H9 (cell line): ENCODE measurements around the gene ASCL1. TPM values are rescaled to one million over a fixed set of nuclear protein-coding genes. Genes with fewer than 3 reads are reported as not detected.

ENCODE experiments used
- DNase-seq: peaks from one replicate; pipeline ENCODE4 v3.0.0-alpha.2; 2017
- H2AFZ ChIP-seq: one replicate; pipeline ENCODE4 v1.6.1; 2013; ENCODE audit warnings: mild to moderate bottlenecking, low read length, control low read depth, moderate library complexity
- H2AK5ac ChIP-seq: 2 replicates; pipeline ENCODE4 v1.6.1; 2013; ENCODE audit warnings: low read length, control low read depth, mixed read lengths; ENCODE audit not compliant: insufficient read length
- H2BK120ac ChIP-seq: one replicate; pipeline ENCODE4 v1.6.1; 2013; ENCODE audit warnings: low read depth, mild to moderate bottlenecking, low read length, control low read depth, inconsistent platforms; ENCODE audit not compliant: poor library complexity, severe bottlenecking
- H2BK12ac ChIP-seq: 2 replicates; pipeline ENCODE4 v1.6.1; 2013; ENCODE audit warnings: low read length, control low read depth, mixed read lengths, low read depth; ENCODE audit not compliant: insufficient read length
- H2BK15ac ChIP-seq: 2 replicates; pipeline ENCODE4 v1.6.1; 2013; ENCODE audit warnings: low read depth, low read length, control low read depth
- H2BK20ac ChIP-seq: one replicate; pipeline ENCODE4 v1.6.1; 2013; ENCODE audit warnings: low read depth, mild to moderate bottlenecking, low read length, control low read depth, inconsistent platforms; ENCODE audit not compliant: poor library complexity, severe bottlenecking
- H2BK5ac ChIP-seq: 2 replicates; pipeline ENCODE4 v1.6.1; 2013; ENCODE audit warnings: low read length, control low read depth, mixed read lengths; ENCODE audit not compliant: insufficient read length
- H3K14ac ChIP-seq: 2 replicates; pipeline ENCODE4 v1.6.1; 2013; ENCODE audit warnings: low read length, control low read depth; ENCODE audit not compliant: insufficient read depth
- H3K18ac ChIP-seq: 2 replicates; pipeline ENCODE4 v1.6.1; 2013; ENCODE audit warnings: low read depth, mild to moderate bottlenecking, mixed read lengths, low read length, control low read depth; ENCODE audit not compliant: insufficient read length
- H3K23ac ChIP-seq: 2 replicates; pipeline ENCODE4 v1.6.1; 2013; ENCODE audit warnings: low read length, control low read depth, mixed read lengths, low read depth; ENCODE audit not compliant: insufficient read length
- H3K23me2 ChIP-seq: 2 replicates; pipeline ENCODE4 v1.6.1; 2013; ENCODE audit warnings: low read depth, mild to moderate bottlenecking, mixed read lengths, low read length, control low read depth; ENCODE audit not compliant: insufficient read length, poor library complexity, severe bottlenecking
- H3K27ac ChIP-seq: 2 replicates; pipeline ENCODE4 v1.5.1; 2013; ENCODE audit warnings: low read length, control low read depth, mixed read lengths, low read depth; ENCODE audit not compliant: insufficient read length
- H3K27me3 ChIP-seq: 2 replicates; pipeline ENCODE4 v1.6.1; 2013; ENCODE audit warnings: low read length, control low read depth, inconsistent platforms; ENCODE audit not compliant: insufficient read depth
- H3K4ac ChIP-seq: 2 replicates; pipeline ENCODE4 v1.6.1; 2013; ENCODE audit warnings: low read depth, mild to moderate bottlenecking, control low read depth, inconsistent platforms, low read length, moderate library complexity
- H3K4me1 ChIP-seq: 2 replicates; pipeline ENCODE4 v1.6.1; 2013; ENCODE audit warnings: low read length, control low read depth, inconsistent platforms; ENCODE audit not compliant: insufficient read depth
- H3K4me2 ChIP-seq: 2 replicates; pipeline ENCODE4 v1.6.1; 2013; ENCODE audit warnings: low read length, control low read depth, mixed read lengths; ENCODE audit not compliant: insufficient read length, insufficient read depth
- H3K56ac ChIP-seq: 2 replicates; pipeline ENCODE4 v1.6.1; 2013; ENCODE audit warnings: low read depth, mild to moderate bottlenecking, mixed read lengths, low read length, control low read depth; ENCODE audit not compliant: insufficient read length
- H3K79me1 ChIP-seq: 2 replicates; pipeline ENCODE4 v1.6.1; 2013; ENCODE audit warnings: low read depth, mild to moderate bottlenecking, moderate library complexity, low read length, control low read depth, inconsistent platforms; ENCODE audit not compliant: insufficient read depth, poor library complexity, severe bottlenecking
- H3K79me2 ChIP-seq: 2 replicates; pipeline ENCODE4 v1.6.1; 2013; ENCODE audit warnings: low read length, control low read depth, inconsistent platforms; ENCODE audit not compliant: insufficient read depth
- H3K9ac ChIP-seq: 2 replicates; pipeline ENCODE4 v1.6.1; 2013; ENCODE audit warnings: low read length, control low read depth, mixed read lengths; ENCODE audit not compliant: insufficient read length; ENCODE audit errors: extremely low read depth
- H3K9me3 ChIP-seq: one replicate; pipeline ENCODE4 v1.6.1; 2013; ENCODE audit warnings: low read depth, low read length, inconsistent platforms; ENCODE audit not compliant: control insufficient read depth
- H3T11ph ChIP-seq: one replicate; pipeline ENCODE4 v1.6.1; 2013; ENCODE audit warnings: mild to moderate bottlenecking, low read length, control low read depth, inconsistent platforms
- H4K20me1 ChIP-seq: one replicate; pipeline ENCODE4 v1.6.1; 2013; ENCODE audit not compliant: control insufficient read depth, insufficient read length, insufficient read depth
- H4K5ac ChIP-seq: 2 replicates; pipeline ENCODE4 v1.6.1; 2013; ENCODE audit warnings: low read depth, mild to moderate bottlenecking, mixed read lengths, low read length, control low read depth; ENCODE audit not compliant: insufficient read length
- H4K8ac ChIP-seq: replicated peaks from 2 replicates; pipeline ENCODE4 v1.6.1; 2013; ENCODE audit warnings: low read length, control low read depth, mixed read lengths, low read depth; ENCODE audit not compliant: insufficient read length
- H4K91ac ChIP-seq: 2 replicates; pipeline ENCODE4 v1.6.1; 2013; ENCODE audit warnings: low read depth, mild to moderate bottlenecking, moderate library complexity, mixed read lengths, low read length, control low read depth; ENCODE audit not compliant: insufficient read length
- H3K27ac Mint-ChIP-seq, 3 experiments: 2 replicates in 2 of 3; 3 replicates in 1 of 3; pipeline ENCODE4 v1.8.0; 2020 to 2021; ENCODE audit warnings: mixed read lengths in 3 of 3, mild to moderate bottlenecking in 1 of 3, moderate library complexity in 1 of 3
- H3K27me3 Mint-ChIP-seq: 2 replicates; pipeline ENCODE4 v1.8.0; 2021; ENCODE audit warnings: low read depth, mild to moderate bottlenecking, moderate library complexity, mixed read lengths
- H3K36me3 Mint-ChIP-seq, 3 experiments: 2 replicates in 2 of 3; 3 replicates in 1 of 3; pipeline ENCODE4 v1.8.0; 2020 to 2021; ENCODE audit warnings: low read depth in 3 of 3, mixed read lengths in 3 of 3; ENCODE audit not compliant: insufficient read depth in 1 of 3
- H3K4me1 Mint-ChIP-seq, 2 experiments: 2 replicates each; pipeline ENCODE4 v1.8.0; 2020; ENCODE audit warnings: mixed read lengths in 2 of 2
- H3K4me3 Mint-ChIP-seq, 2 experiments: 2 replicates in 1 of 2; 3 replicates in 1 of 2; pipeline ENCODE4 v1.8.0; 2020 to 2021; ENCODE audit warnings: mild to moderate bottlenecking in 2 of 2, mixed read lengths in 2 of 2, moderate library complexity in 1 of 2
- H3K9me3 Mint-ChIP-seq, 2 experiments: 2 replicates in 1 of 2; 3 replicates in 1 of 2; pipeline ENCODE4 v1.8.0; 2020; ENCODE audit warnings: mild to moderate bottlenecking in 2 of 2, mixed read lengths in 2 of 2, moderate library complexity in 1 of 2
- WGBS: extraction: QIAGEN DNeasy Blood & Tissue Kit; methylation state at CpG from one replicate; pipeline ENCODE4 v1.1.7; 2013; ENCODE audit warnings: missing lambda C conversion rate, low lambda C conversion rate, mixed read lengths; ENCODE audit not compliant: insufficient read length; ENCODE audit errors: extremely low coverage; 5-methylcytosine and 5-hydroxymethylcytosine counted together
- total RNA-seq: library from RNA; stranded (reverse); gene quantifications from 2 replicates; pipeline ENCODE4 v1.2.1, GENCODE V29; 2021
- TF ChIP-seq, protein P1 (sequence below): fragments of 200-600 bp; sonication (generic); conservative IDR thresholded peaks from 3 replicates; pipeline ENCODE4 v1.8.0; 2021; ENCODE audit warnings: antibody characterized with exemption, mild to moderate bottlenecking

ASCL1 gene
- total RNA-seq, 1 experiment from 2014 or later, result not detected

DNA sequence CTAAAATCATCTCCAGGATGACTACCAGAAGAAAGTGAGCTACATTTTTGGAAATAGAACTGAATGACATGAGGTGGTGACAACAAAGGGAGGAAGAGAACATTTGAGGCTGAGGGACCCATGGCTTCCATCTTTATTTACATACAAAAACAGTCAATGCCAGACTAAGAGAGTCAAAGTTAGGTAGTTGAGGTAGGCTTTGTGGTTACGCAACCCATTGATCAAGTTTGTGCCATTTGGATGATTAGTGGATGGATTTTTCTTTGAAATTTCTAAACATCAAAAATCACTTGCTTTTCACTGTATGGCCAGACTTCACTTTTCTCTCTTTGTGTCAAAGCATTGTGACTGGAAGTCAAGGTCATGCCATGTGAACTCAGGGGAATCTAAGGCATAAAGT, 22.9 kb downstream of the ASCL1 start:
- Histone ChIP-seq H3K4me2 (no peak overlapping the region), H3K79me2 (no peaks in the 10 kb centered on the region), H4K8ac (no peak overlapping the region), H2BK20ac (no peak overlapping the region), H2AFZ (no peak overlapping the region), H4K5ac (no peak overlapping the region), H3K14ac (no peak overlapping the region), H3K9me3 (no peaks in the 10 kb centered on the region), H2BK5ac (no peak overlapping the region), H4K91ac (no peak overlapping the region), H2BK15ac (no peak overlapping the region), H4K20me1 (no peaks in the 10 kb centered on the region), H2AK5ac (no peak overlapping the region), H3T11ph (no peak overlapping the region), H3K27ac (no peak overlapping the region), H3K18ac (no peak overlapping the region), H3K23me2 (no peaks in the 10 kb centered on the region), H3K79me1 (no peaks in the 10 kb centered on the region), H2BK120ac (no peak overlapping the region), H3K56ac (no peak overlapping the region), H2BK12ac (no peak overlapping the region), H3K4me1 (no peaks in the 10 kb centered on the region), H3K4ac (no peak overlapping the region), H3K27me3 (no peaks in the 10 kb centered on the region), H3K23ac (no peak overlapping the region), H3K9ac (no peak overlapping the region)
- H3K27ac Mint-ChIP-seq, result no peak overlapping the region
- no CpG with 5 or more reads among the region's 1 CpG for WGBS
- no peaks in the 10 kb centered on the region for H3K4me1 Mint-ChIP-seq
- TF ChIP-seq, protein P1, sequence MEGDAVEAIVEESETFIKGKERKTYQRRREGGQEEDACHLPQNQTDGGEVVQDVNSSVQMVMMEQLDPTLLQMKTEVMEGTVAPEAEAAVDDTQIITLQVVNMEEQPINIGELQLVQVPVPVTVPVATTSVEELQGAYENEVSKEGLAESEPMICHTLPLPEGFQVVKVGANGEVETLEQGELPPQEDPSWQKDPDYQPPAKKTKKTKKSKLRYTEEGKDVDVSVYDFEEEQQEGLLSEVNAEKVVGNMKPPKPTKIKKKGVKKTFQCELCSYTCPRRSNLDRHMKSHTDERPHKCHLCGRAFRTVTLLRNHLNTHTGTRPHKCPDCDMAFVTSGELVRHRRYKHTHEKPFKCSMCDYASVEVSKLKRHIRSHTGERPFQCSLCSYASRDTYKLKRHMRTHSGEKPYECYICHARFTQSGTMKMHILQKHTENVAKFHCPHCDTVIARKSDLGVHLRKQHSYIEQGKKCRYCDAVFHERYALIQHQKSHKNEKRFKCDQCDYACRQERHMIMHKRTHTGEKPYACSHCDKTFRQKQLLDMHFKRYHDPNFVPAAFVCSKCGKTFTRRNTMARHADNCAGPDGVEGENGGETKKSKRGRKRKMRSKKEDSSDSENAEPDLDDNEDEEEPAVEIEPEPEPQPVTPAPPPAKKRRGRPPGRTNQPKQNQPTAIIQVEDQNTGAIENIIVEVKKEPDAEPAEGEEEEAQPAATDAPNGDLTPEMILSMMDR, result no peak
- H3K27me3 Mint-ChIP-seq, result peaks cover 35% of the 10 kb centered on the region
- no peak for DNase-seq
- H3K4me3 Mint-ChIP-seq, result no peak overlapping the region
- H3K36me3 Mint-ChIP-seq, result no peaks in the 10 kb centered on the region
- no peaks in the 10 kb centered on the region for H3K9me3 Mint-ChIP-seq
